A549 (cell line): Measurements from ENCODE around the gene PRSS12.
A peak's percentile ranks its signal among the peaks of the same experiment; 100 is the strongest.

Experiments
- BCL3 ChIP-seq: fragments of >200 bp; sonication (Bioruptor Twin); formaldehyde crosslinking; IDR thresholded peaks from 3 replicates; pipeline ENCODE4 v1.6.1; 2016
- BHLHE40 ChIP-seq: IDR thresholded peaks from 2 replicates; pipeline ENCODE4 v1.6.1; 2012; ENCODE audit warnings: low read depth, low read length, inconsistent platforms
- CTCF ChIP-seq: fragments of >200 bp; sonication (Bioruptor Twin); formaldehyde crosslinking; IDR thresholded peaks from 3 replicates; pipeline ENCODE4 v1.5.1; 2016
- HOXA7 ChIP-seq: fragments of 250-450 bp; sonication (Bioruptor Pico); IDR thresholded peaks from 2 replicates; pipeline ENCODE4 v1.5.0; 2020; ENCODE audit warnings: mild to moderate bottlenecking, moderate library complexity
- MAFK ChIP-seq: fragments of 450-650 bp; IDR thresholded peaks from 2 replicates; pipeline ENCODE4 v1.6.1; 2014; ENCODE audit not compliant: partially characterized antibody
- PHF8 ChIP-seq: fragments of 200-600 bp; sonication (generic); IDR thresholded peaks from 2 replicates; pipeline ENCODE4 v1.6.1; 2016; ENCODE audit warnings: low read depth, mild to moderate bottlenecking, antibody characterized with exemption, moderate library complexity, borderline replicate concordance
- POLR2A ChIP-seq: IDR thresholded peaks from 2 replicates; pipeline ENCODE4 v1.6.1; 2012; ENCODE audit warnings: mild to moderate bottlenecking, low read length
- RAD21 ChIP-seq, 2 experiments: fragments of >200 bp in 1 of 2; sonication (Bioruptor Twin) in 1 of 2; formaldehyde crosslinking in 1 of 2; IDR thresholded peaks in 1 of 2; conservative IDR thresholded peaks in 1 of 2; 2 replicates in 1 of 2; 3 replicates in 1 of 2; pipeline ENCODE4 v1.6.1; 2012 to 2018; ENCODE audit warnings: inconsistent platforms in 1 of 2
- REST ChIP-seq: fragments of 200-600 bp; sonication (generic); IDR thresholded peaks from 2 replicates; pipeline ENCODE4 v1.6.1; 2016; ENCODE audit warnings: antibody characterized with exemption, mild to moderate bottlenecking, moderate library complexity
- RFX5 ChIP-seq: fragments of 450-650 bp; IDR thresholded peaks from 2 replicates; pipeline ENCODE4 v1.7.1; 2014; ENCODE audit warnings: antibody characterized with exemption, mild to moderate bottlenecking, moderate library complexity
- SMC3 ChIP-seq: fragments of >200 bp; sonication (Bioruptor Twin); formaldehyde crosslinking; IDR thresholded peaks from 3 replicates; pipeline ENCODE4 v1.6.1; 2018; ENCODE audit warnings: inconsistent platforms

- TF ChIP-seq CTCF (no peak), BHLHE40 (no peak), POLR2A (no peak), RAD21 (conservative IDR thresholded peaks at IDR 0.05 in 1 of 2, IDR thresholded peaks at IDR 0.05 in 1 of 2) (no peak), HOXA7 (CRISPR knock-in tag) (no peak), RFX5 (no peak), REST (no peak), MAFK (peak; percentile 51), SMC3 (no peak), PHF8 (no peak), BCL3 (no peak)
Observed at GRCh38 chr4:118325431-118325830, 27.4 kb downstream of the PRSS12 start.
